Spleen (tissue), 11 donors: ENCODE data around the gene LDB2. TPM values are rescaled to one million over a fixed set of nuclear protein-coding genes. Genes with fewer than 3 reads are reported as not detected.

Experiments
- DNase-seq: peaks from one replicate; pipeline ENCODE4 v3.0.0-alpha.2; 2020
- H3K27ac ChIP-seq, 8 donors: fragments of 200-600 bp; sonication (generic) in 7 of 8; 1 replicate in 4 of 8; 2 replicates in 4 of 8; pipeline versions ENCODE4 v1.5.0 to v1.8.0; 2016 to 2021; ENCODE audit warnings: inconsistent platforms in 4 of 8, mild to moderate bottlenecking in 4 of 8, moderate library complexity in 1 of 8
- H3K27me3 ChIP-seq, 7 donors: fragments of 200-600 bp; sonication (generic) in 6 of 7; replicated peaks in 1 of 7; 1 replicate in 4 of 7; 2 replicates in 3 of 7; pipeline versions ENCODE4 v1.5.0 to v1.8.0; 2016 to 2021; ENCODE audit warnings: inconsistent platforms in 3 of 7, mild to moderate bottlenecking in 1 of 7
- H3K36me3 ChIP-seq, 6 donors: fragments of 200-600 bp; sonication (generic) in 5 of 6; 1 replicate in 4 of 6; 2 replicates in 2 of 6; pipeline versions ENCODE4 v1.5.0 to v1.8.0; 2016 to 2021; ENCODE audit warnings: inconsistent platforms in 2 of 6
- H3K4me1 ChIP-seq, 6 donors: fragments of 200-600 bp; sonication (generic) in 5 of 6; 1 replicate in 3 of 6; 2 replicates in 3 of 6; pipeline versions ENCODE4 v1.5.0 to v1.8.0; 2016 to 2021; ENCODE audit warnings: inconsistent platforms in 3 of 6
- H3K4me3 ChIP-seq, 8 donors: fragments of 200-600 bp; sonication (generic) in 7 of 8; 1 replicate in 4 of 8; 2 replicates in 4 of 8; pipeline versions ENCODE4 v1.5.0 to v1.8.0; 2016 to 2021; ENCODE audit warnings: inconsistent platforms in 4 of 8, mild to moderate bottlenecking in 4 of 8, moderate library complexity in 2 of 8
- H3K9me3 ChIP-seq, 8 donors: fragments of 200-600 bp; sonication (generic) in 7 of 8; 1 replicate in 4 of 8; 2 replicates in 4 of 8; pipeline versions ENCODE4 v1.5.0 to v1.8.0; 2016 to 2021; ENCODE audit warnings: inconsistent platforms in 4 of 8
- CTCF ChIP-seq, 11 experiments: fragments of 200-600 bp in 7 of 11; fragments of 450-650 bp in 4 of 11; sonication (generic) in 4 of 11; IDR thresholded peaks in 8 of 11; conservative IDR thresholded peaks in 3 of 11; 1 replicate in 7 of 11; 2 replicates in 4 of 11; pipeline versions ENCODE4 v1.4.0 to v1.8.0; 2016 to 2021; ENCODE audit warnings: antibody characterized with exemption in 11 of 11, inconsistent platforms in 4 of 11, mild to moderate bottlenecking in 1 of 11
- POLR2A ChIP-seq, 3 donors: fragments of 450-650 bp; IDR thresholded peaks; one replicate each; pipeline ENCODE4 v1.5.1; 2017; ENCODE audit warnings: antibody characterized with exemption in 3 of 3, mild to moderate bottlenecking in 1 of 3
- POLR2AphosphoS5 ChIP-seq, 3 donors: sonication (generic); formaldehyde crosslinking; IDR thresholded peaks; one replicate each; pipeline ENCODE4 v1.5.1; 2017; ENCODE audit warnings: antibody characterized with exemption in 3 of 3
- WGBS, 5 donors: extraction: QIAGEN DNeasy Blood & Tissue Kit in 3 of 5; methylation state at CpG; one replicate each; pipeline versions ENCODE4 v1.1.5 to v1.1.7; 2013 to 2018; 5-methylcytosine and 5-hydroxymethylcytosine counted together
- intact Hi-C: fragments of 100-400 bp; cut with DNase I; formaldehyde crosslinking; loops from one replicate; pipeline ENCODE4 v1.15.0; 2023; ENCODE audit warnings: low total_unique reads
- polyA plus RNA-seq, 3 donors: library from polyadenylated mRNA; stranded (reverse); fragments of 200-250 nt; gene quantifications; one replicate each; pipeline ENCODE4 v1.2.1, GENCODE V29; 2013
- total RNA-seq, 7 donors: library from RNA; depleted of rRNA in 3 of 7; stranded (reverse); fragments of >200 nt in 3 of 7; fragmentation: NEBNext Ultra II Directional in 4 of 7; extraction: Animal tissue kit (Norgen Biotek cat#: 25700) in 4 of 7; gene quantifications; one replicate each; pipeline versions ENCODE4 v1.1.0 to v1.2.1, GENCODE V29; 2016 to 2021
- donor health status: healthy with polysubstance abuse.
- donor health status: DM: no; HTN: no; CAD: no; lungs with moderate emphysema.
- donor health status: DM: no; HTN: no; CAD: no.
- donor health status: Bipolar disorder and iron deficiency.
- donor health status: healthy.
- donor health status: DM: no; HTN: no; CAD: no.
- donor health status: DM: yes; HTN: yes; CAD: no.

Gene LDB2
- total and polyA plus RNA-seq, 10 donors = 24.1 to 257 (median 142) TPM

- H3K27me3 ChIP-seq = no peaks in the 10 kb centered on the region
- no peaks in the 10 kb centered on the region for H3K36me3 ChIP-seq
- no peaks in the 10 kb centered on the region for H3K9me3 ChIP-seq
- no peak overlapping the region for H3K4me3 ChIP-seq
- TF ChIP-seq CTCF (IDR thresholded peaks at IDR 0.05 in 8 of 11, conservative IDR thresholded peaks at IDR 0.05 in 3 of 11) (no peak), POLR2A (IDR thresholded peaks at IDR 0.05) (no peak), POLR2AphosphoS5 (IDR thresholded peaks at IDR 0.05) (no peak)
- intact Hi-C loops = no loop called here
- no peak overlapping the region for H3K27ac ChIP-seq
- WGBS, 5 donors = 76 to 87% (median 84%) methylated on average over 8 of the region's 8 CpGs
- H3K4me1 ChIP-seq = peaks cover 0 to 16% (median 0%) of the 10 kb centered on the region in 6 donors
- DNase-seq = no peak
Observed at GRCh38 chr4:16652732-16653305, 245.6 kb downstream of the LDB2 start.

GRCh38 chr4:16646459-16646858 is 252.0 kb downstream of the LDB2 start:
- H3K36me3 ChIP-seq = no peaks in the 10 kb centered on the region
- H3K9me3 ChIP-seq = no peaks in the 10 kb centered on the region
- TF ChIP-seq POLR2AphosphoS5 (IDR thresholded peaks at IDR 0.05) = no peak
- TF ChIP-seq CTCF (IDR thresholded peaks at IDR 0.05 in 8 of 11, conservative IDR thresholded peaks at IDR 0.05 in 3 of 11) = no peak
- TF ChIP-seq POLR2A (IDR thresholded peaks at IDR 0.05) = no peak
- H3K4me1 ChIP-seq = peaks cover 0 to 8% (median 0%) of the 10 kb centered on the region in 6 donors
- no peaks in the 10 kb centered on the region for H3K27me3 ChIP-seq
- intact Hi-C loops = no loop called here
- 85 to 97% (median 88%) methylated on average over 4 of the region's 4 CpGs for WGBS, 5 donors
- no peak overlapping the region for H3K27ac ChIP-seq
- no peak for DNase-seq
- no peak overlapping the region for H3K4me3 ChIP-seq

GRCh38 chr4:16643893-16644292 is 254.6 kb downstream of the LDB2 start:
- intact Hi-C loops = no loop called here
- no peaks in the 10 kb centered on the region for H3K36me3 ChIP-seq
- DNase-seq = no peak
- H3K27ac ChIP-seq = no peak overlapping the region
- peaks cover 0 to 11% (median 0%) of the 10 kb centered on the region in 6 donors for H3K4me1 ChIP-seq
- no peak overlapping the region for H3K4me3 ChIP-seq
- TF ChIP-seq CTCF (IDR thresholded peaks at IDR 0.05 in 8 of 11, conservative IDR thresholded peaks at IDR 0.05 in 3 of 11) (no peak), POLR2AphosphoS5 (IDR thresholded peaks at IDR 0.05) (no peak), POLR2A (IDR thresholded peaks at IDR 0.05) (no peak)
- no peaks in the 10 kb centered on the region for H3K9me3 ChIP-seq
- no peaks in the 10 kb centered on the region for H3K27me3 ChIP-seq
- WGBS, 5 donors = 75 to 91% (median 85%) methylated on average over 2 of the region's 2 CpGs

- DNase-seq = no peak
- no peaks in the 10 kb centered on the region for H3K36me3 ChIP-seq
- TF ChIP-seq POLR2AphosphoS5 (IDR thresholded peaks at IDR 0.05) (no peak), POLR2A (IDR thresholded peaks at IDR 0.05) (no peak)
- no peaks in the 10 kb centered on the region for H3K9me3 ChIP-seq
- no peaks in the 10 kb centered on the region for H3K27me3 ChIP-seq
- no peak overlapping the region for H3K27ac ChIP-seq
- H3K4me1 ChIP-seq = peaks cover 0 to 11% (median 0%) of the 10 kb centered on the region in 6 donors
- intact Hi-C loops = no loop called here
- H3K4me3 ChIP-seq = no peak overlapping the region
- 80 to 93% (median 91%) methylated on average over 5 of the region's 5 CpGs for WGBS, 5 donors
Observed at GRCh38 chr4:16642897-16643296, 255.5 kb downstream of the LDB2 start.
